ENCODE data around the gene AARSD1.

GRCh38 chr17:42924891-42925290 is 39.4 kb downstream of the AARSD1 start:
- no peak for TF ChIP-seq POLR2AphosphoS5 (IDR thresholded peaks at IDR 0.05; ENCODE audit: insufficient read depth, low read depth, low read length)
- no peak for TF ChIP-seq POLR2A (IDR thresholded peaks at IDR 0.05; ENCODE audit: low read depth, low read length)
- TF ChIP-seq CTCF (IDR thresholded peaks at IDR 0.05; ENCODE audit: extremely low read depth in 1 of 2, insufficient read depth in 1 of 2, low read depth in 1 of 2, low read length in 2 of 2): no peak
- TF ChIP-seq EZH2 (IDR thresholded peaks at IDR 0.05; ENCODE audit: borderline replicate concordance, low read depth, low read length, severe bottlenecking): no peak
- no peak for TF ChIP-seq MYC (IDR thresholded peaks at IDR 0.05; ENCODE audit: low read depth, low read length)

Measured in endothelial cell of umbilical vein (primary cell).